Astrocyte (in vitro differentiated cells and primary cell): ENCODE data around the gene CLASP1. TPM values are rescaled to one million over a fixed set of nuclear protein-coding genes. Genes with fewer than 3 reads are reported as not detected.
"Not testable (repeated sequence)": the region's sequence is repeated elsewhere in the genome, so short reads cannot be mapped to it uniquely, and the experiment has no call there.

Source experiments
- DNase-seq: peaks from one replicate; pipeline ENCODE4 v3.0.0-alpha.2; 2010; ENCODE audit warnings: low read depth
- FAIRE-seq: peaks from 2 replicates; lab custom pipeline; 2011; peaks lifted over from hg19 to GRCh38; lab: Jason Lieb, UNC
- H2AFZ ChIP-seq: 2 replicates; pipeline ENCODE4 v1.6.0; 2012; ENCODE audit warnings: low read depth, low read length, inconsistent platforms
- H3K27ac ChIP-seq: 2 replicates; pipeline ENCODE4 v1.5.1; 2011; ENCODE audit warnings: low read depth, low read length, inconsistent platforms
- H3K27me3 ChIP-seq: 2 replicates; pipeline ENCODE4 v1.6.0; 2011; ENCODE audit warnings: low read length, inconsistent platforms; ENCODE audit not compliant: insufficient read depth
- H3K36me3 ChIP-seq: 2 replicates; pipeline ENCODE4 v1.5.1; 2011; ENCODE audit warnings: low read length, inconsistent platforms; ENCODE audit not compliant: insufficient read depth
- H3K4me1 ChIP-seq: 2 replicates; pipeline ENCODE4 v1.5.1; 2011; ENCODE audit warnings: low read length, inconsistent platforms; ENCODE audit not compliant: insufficient read depth
- H3K4me2 ChIP-seq: 2 replicates; pipeline ENCODE4 v1.6.0; 2012; ENCODE audit warnings: low read length, inconsistent platforms
- H3K4me3 ChIP-seq: 2 replicates; pipeline ENCODE4 v1.5.1; 2011; ENCODE audit warnings: low read depth, mild to moderate bottlenecking, low read length, inconsistent platforms; ENCODE audit not compliant: insufficient read depth
- H3K79me2 ChIP-seq: 2 replicates; pipeline ENCODE4 v1.6.0; 2012; ENCODE audit warnings: mild to moderate bottlenecking, low read length, inconsistent platforms; ENCODE audit not compliant: insufficient read depth
- H3K9ac ChIP-seq: 2 replicates; pipeline ENCODE4 v1.6.0; 2012; ENCODE audit warnings: mild to moderate bottlenecking, low read length, inconsistent platforms
- H3K9me3 ChIP-seq: 2 replicates; pipeline ENCODE4 v1.5.1; 2012; ENCODE audit warnings: low read depth, mild to moderate bottlenecking, low read length, inconsistent platforms; ENCODE audit not compliant: insufficient read depth
- H4K20me1 ChIP-seq: 2 replicates; pipeline ENCODE4 v1.6.0; 2012; ENCODE audit warnings: low read length, inconsistent platforms; ENCODE audit not compliant: insufficient read depth
- H3K27ac Mint-ChIP-seq: one replicate; pipeline ENCODE4 v1.8.0; 2021; ENCODE audit warnings: mild to moderate bottlenecking, mixed read lengths; ENCODE audit not compliant: unreplicated experiment
- H3K27me3 Mint-ChIP-seq: one replicate; pipeline ENCODE4 v1.8.0; 2021; ENCODE audit warnings: low read depth, mixed read lengths; ENCODE audit not compliant: unreplicated experiment
- H3K36me3 Mint-ChIP-seq: one replicate; pipeline ENCODE4 v1.8.0; 2021; ENCODE audit warnings: low read depth, mixed read lengths; ENCODE audit not compliant: unreplicated experiment
- H3K4me1 Mint-ChIP-seq: one replicate; pipeline ENCODE4 v1.8.0; 2021; ENCODE audit warnings: low read depth, mixed read lengths; ENCODE audit not compliant: unreplicated experiment
- H3K4me3 Mint-ChIP-seq: one replicate; pipeline ENCODE4 v1.8.0; 2021; ENCODE audit warnings: mild to moderate bottlenecking, moderate library complexity, mixed read lengths; ENCODE audit not compliant: unreplicated experiment
- H3K9me3 Mint-ChIP-seq: one replicate; pipeline ENCODE4 v1.8.0; 2021; ENCODE audit warnings: mild to moderate bottlenecking, mixed read lengths; ENCODE audit not compliant: unreplicated experiment
- EZH2 ChIP-seq: IDR thresholded peaks from 2 replicates; pipeline ENCODE4 v1.6.1; 2012; ENCODE audit warnings: mild to moderate bottlenecking, low read length, inconsistent platforms; ENCODE audit not compliant: insufficient read depth
- total RNA-seq: library from RNA; stranded (reverse); gene quantifications from 2 replicates; pipeline ENCODE4 v1.2.1, GENCODE V29; 2021
- TF ChIP-seq, protein P1 (sequence below): IDR thresholded peaks from 2 replicates; pipeline ENCODE4 v1.5.1; 2011; ENCODE audit warnings: low read depth, mild to moderate bottlenecking, inconsistent platforms, low read length, moderate library complexity; ENCODE audit not compliant: insufficient read depth

Gene CLASP1
- total RNA-seq, 1 donor from 2014 or later, result 56.7 TPM

DNA sequence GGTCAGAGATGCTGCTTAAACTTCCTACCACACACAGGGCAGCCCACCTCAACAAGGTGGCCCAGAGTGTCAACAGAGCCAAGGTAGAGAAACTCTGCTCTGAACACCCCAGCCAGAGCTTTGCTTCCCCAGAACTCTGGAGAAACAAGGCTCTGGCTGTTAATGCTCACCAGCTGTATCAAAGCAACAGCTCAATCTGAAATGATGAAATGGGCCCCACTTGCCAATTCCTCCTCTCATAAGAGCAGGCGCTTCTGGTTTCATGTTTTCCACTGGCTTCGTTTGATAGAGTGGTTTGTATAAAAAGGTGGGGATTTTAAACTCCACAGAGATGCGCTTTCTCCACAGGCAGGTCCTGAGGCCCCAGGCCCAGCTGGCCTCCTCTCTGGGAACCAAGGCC is 303.4 kb downstream of the CLASP1 start:
- FAIRE-seq (no peak), DNase-seq (no peak)
- H3K4me3 ChIP-seq, result no peak overlapping the region
- peaks cover 37% of the 10 kb centered on the region for H3K36me3 Mint-ChIP-seq
- H3K27me3 Mint-ChIP-seq, result no peaks in the 10 kb centered on the region
- no peaks in the 10 kb centered on the region for H3K9me3 Mint-ChIP-seq
- no peak for TF ChIP-seq EZH2
- TF ChIP-seq, protein P1, sequence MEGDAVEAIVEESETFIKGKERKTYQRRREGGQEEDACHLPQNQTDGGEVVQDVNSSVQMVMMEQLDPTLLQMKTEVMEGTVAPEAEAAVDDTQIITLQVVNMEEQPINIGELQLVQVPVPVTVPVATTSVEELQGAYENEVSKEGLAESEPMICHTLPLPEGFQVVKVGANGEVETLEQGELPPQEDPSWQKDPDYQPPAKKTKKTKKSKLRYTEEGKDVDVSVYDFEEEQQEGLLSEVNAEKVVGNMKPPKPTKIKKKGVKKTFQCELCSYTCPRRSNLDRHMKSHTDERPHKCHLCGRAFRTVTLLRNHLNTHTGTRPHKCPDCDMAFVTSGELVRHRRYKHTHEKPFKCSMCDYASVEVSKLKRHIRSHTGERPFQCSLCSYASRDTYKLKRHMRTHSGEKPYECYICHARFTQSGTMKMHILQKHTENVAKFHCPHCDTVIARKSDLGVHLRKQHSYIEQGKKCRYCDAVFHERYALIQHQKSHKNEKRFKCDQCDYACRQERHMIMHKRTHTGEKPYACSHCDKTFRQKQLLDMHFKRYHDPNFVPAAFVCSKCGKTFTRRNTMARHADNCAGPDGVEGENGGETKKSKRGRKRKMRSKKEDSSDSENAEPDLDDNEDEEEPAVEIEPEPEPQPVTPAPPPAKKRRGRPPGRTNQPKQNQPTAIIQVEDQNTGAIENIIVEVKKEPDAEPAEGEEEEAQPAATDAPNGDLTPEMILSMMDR, result no peak
- no peaks in the 10 kb centered on the region for H3K79me2 ChIP-seq
- H3K36me3 ChIP-seq, result peaks cover 22% of the 10 kb centered on the region
- peak overlapping the region; percentile 47 for H3K27ac Mint-ChIP-seq
- H3K4me1 ChIP-seq, result no peaks in the 10 kb centered on the region
- no peaks in the 10 kb centered on the region for H3K9me3 ChIP-seq
- H3K4me3 Mint-ChIP-seq, result no peak overlapping the region
- peaks cover 5% of the 10 kb centered on the region for H4K20me1 ChIP-seq
- H3K4me1 Mint-ChIP-seq, result no peaks in the 10 kb centered on the region
- no peaks in the 10 kb centered on the region for H3K27me3 ChIP-seq
- no peak overlapping the region for H3K27ac ChIP-seq
- no peak overlapping the region for H3K4me2 ChIP-seq
- H2AFZ ChIP-seq, result no peak overlapping the region
- H3K9ac ChIP-seq, result no peak overlapping the region

DNA sequence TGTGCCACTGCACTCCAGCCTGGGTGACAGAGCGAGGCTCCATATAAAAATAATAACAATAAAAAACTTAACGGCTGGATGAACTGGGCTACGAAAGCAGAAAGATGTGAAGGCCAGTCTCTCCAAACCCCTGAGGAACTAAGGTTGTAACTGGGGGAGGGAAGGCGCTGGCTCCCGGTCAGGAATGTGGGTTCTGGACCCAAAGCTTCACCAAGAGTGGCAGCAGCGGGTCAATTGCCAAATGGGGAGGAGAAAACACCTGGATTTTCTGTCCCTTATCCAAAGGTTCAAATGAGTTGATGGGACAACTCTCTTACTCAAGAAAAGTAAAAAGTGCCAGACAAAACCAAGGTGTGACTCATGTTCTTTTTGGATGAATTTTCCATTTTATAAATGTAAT is 304.2 kb downstream of the CLASP1 start:
- H3K36me3 ChIP-seq, result peaks cover 21% of the 10 kb centered on the region
- no peak overlapping the region for H3K27ac ChIP-seq
- peaks cover 5% of the 10 kb centered on the region for H4K20me1 ChIP-seq
- H3K4me3 Mint-ChIP-seq, result no peak overlapping the region
- H3K27me3 ChIP-seq, result no peaks in the 10 kb centered on the region
- no peak for FAIRE-seq
- no peak overlapping the region for H3K27ac Mint-ChIP-seq
- no peak overlapping the region for H3K4me3 ChIP-seq
- no peaks in the 10 kb centered on the region for H3K27me3 Mint-ChIP-seq
- no peaks in the 10 kb centered on the region for H3K9me3 Mint-ChIP-seq
- peaks cover 36% of the 10 kb centered on the region for H3K36me3 Mint-ChIP-seq
- no peaks in the 10 kb centered on the region for H3K9me3 ChIP-seq
- no peak for DNase-seq
- no peak overlapping the region for H3K9ac ChIP-seq
- H3K4me1 Mint-ChIP-seq, result no peaks in the 10 kb centered on the region
- TF ChIP-seq, protein P1, result no peak
- TF ChIP-seq EZH2, result no peak
- no peak overlapping the region for H3K4me2 ChIP-seq
- no peaks in the 10 kb centered on the region for H3K4me1 ChIP-seq
- no peak overlapping the region for H2AFZ ChIP-seq
- H3K79me2 ChIP-seq, result no peaks in the 10 kb centered on the region

DNA sequence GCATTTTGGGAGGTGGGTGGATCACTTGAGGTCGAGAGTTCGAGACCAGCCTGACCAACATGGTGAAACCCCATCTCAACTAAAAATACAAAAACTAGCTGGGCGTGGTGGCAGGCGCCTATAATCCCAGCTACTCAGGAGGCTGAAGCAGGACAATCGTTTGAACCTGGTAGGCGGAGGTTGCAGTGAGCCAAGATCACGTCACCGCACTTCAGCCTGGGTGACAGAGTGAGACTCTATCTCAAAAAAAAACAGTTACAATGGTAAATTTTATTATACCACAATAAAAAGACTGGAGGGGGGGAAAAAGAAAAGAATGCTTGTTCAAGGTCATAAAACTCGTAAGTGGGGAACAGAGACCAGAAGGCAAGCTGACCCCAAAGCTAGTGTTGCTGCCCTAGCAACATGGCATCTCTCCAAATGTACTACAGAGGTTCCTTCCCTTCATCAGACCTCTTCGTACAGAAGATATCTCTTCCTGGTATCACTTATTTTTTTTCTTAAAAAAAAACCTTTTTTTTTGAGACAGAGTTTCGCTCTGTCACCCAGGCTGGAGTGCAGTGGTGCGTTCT is 305.3 kb downstream of the CLASP1 start:
- H3K27ac ChIP-seq, H3K9me3 Mint-ChIP-seq, H3K4me3 Mint-ChIP-seq, H3K4me3 ChIP-seq, H3K4me1 ChIP-seq, H3K27me3 Mint-ChIP-seq, H3K9ac ChIP-seq, H2AFZ ChIP-seq, H3K4me2 ChIP-seq, H3K79me2 ChIP-seq, H4K20me1 ChIP-seq, FAIRE-seq, H3K9me3 ChIP-seq, H3K27ac Mint-ChIP-seq, H3K27me3 ChIP-seq, DNase-seq, H3K4me1 Mint-ChIP-seq: not testable (repeated sequence)
- peaks cover 37% of the 10 kb centered on the region for H3K36me3 Mint-ChIP-seq
- peaks cover 23% of the 10 kb centered on the region for H3K36me3 ChIP-seq
